A172 (cell line): ENCODE measurements around the gene CACNA1C. TPM values are rescaled to one million over a fixed set of nuclear protein-coding genes. Genes with fewer than 3 reads are reported as not detected.
A peak's percentile ranks its signal among the peaks of the same experiment; 100 is the strongest.

Experiments
- DNase-seq: peaks from one replicate; pipeline ENCODE4 v3.0.0-alpha.2; 2015; ENCODE audit warnings: low spot score
- total RNA-seq: library from RNA; depleted of rRNA; stranded (reverse); fragments of >200 nt; shearing (Covaris generic); gene quantifications from 2 replicates; pipeline ENCODE4 v1.2.3, GENCODE V29; 2014

CACNA1C gene
- total RNA-seq, 1 experiment from 2014 or later = 0.05 TPM

DNA sequence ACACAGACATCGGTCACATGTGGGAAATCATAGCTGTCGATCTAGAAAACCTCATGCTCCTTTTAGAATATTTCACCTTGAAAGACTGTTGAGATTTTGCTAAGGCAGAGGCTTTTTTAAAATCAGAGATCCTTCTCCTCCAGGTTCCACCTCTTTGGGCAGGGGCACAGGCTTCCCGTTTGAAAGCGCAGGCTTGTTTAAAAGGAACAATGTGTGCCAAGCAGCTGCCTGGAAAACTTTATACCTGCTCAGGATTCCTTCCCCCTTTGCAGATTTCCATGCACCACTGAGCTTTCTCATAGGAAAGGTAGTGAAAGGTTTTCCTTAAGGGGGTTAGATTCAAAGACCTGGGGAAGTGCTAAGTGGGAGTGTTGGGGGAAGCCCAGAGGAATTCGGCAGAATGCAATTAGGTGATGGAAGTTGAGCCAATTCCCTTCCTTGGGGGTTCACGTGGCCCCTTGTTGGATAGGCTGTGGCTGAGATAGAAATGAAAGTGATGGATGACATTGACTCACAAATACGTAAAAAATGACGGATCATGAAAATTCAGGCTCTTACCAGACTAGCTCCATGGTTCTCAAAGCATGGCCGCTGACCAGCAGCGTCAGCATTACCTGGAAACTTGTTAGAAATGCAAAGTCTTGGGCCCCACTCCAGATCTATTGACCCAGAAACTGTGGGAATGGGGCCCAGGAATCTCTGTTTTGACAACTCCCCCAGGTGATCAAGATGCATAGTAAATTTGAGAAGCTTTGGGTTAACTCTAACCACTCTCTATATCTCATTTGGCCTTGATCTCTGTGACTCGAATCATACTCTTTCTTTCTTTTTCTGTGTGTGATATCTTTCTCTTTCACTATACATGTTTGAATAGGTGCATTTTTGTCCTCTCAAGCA is 460.6 kb downstream of the CACNA1C start:
- no peak for DNase-seq

DNA sequence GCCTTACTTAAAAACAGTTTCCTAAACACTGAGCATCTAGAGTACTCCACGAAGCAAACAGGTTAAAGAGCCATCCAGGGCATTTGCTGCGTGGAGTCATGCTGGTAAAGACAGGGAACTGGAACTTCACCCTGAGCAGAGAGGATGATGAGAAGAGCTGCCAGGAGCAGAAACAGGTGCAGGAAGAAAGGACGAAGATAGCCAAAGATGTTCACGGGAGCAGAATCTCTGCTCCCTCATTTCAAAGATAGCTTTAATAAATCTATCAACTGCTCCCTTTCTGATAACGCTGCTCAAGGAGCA is 461.2 kb downstream of the CACNA1C start:
- DNase-seq = no peak

DNA sequence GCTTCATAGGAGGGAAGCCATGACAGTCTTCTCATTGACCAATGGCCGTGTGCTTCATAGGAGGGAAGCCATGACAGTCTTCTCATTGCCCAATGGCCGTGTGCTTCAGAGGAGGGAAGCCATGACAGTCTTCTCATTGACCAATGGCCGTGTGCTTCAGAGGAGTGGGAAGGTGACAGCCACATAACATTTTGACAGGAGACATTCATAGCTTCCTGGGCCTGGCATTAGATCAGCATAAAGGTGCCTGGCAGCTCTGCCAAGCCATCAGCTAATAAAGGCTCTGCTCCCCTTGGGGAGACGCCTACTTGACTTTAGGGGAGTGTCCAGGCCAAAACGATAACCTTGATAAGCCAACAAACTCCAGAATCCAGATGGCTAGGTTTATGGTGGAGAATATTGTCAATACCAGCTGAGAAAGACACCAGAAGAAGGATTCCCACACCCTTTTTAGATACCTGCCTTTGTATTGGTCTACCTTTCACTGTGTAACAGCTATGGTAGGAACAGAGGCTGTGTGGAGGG is 468.0 kb downstream of the CACNA1C start:
- no peak for DNase-seq

DNA sequence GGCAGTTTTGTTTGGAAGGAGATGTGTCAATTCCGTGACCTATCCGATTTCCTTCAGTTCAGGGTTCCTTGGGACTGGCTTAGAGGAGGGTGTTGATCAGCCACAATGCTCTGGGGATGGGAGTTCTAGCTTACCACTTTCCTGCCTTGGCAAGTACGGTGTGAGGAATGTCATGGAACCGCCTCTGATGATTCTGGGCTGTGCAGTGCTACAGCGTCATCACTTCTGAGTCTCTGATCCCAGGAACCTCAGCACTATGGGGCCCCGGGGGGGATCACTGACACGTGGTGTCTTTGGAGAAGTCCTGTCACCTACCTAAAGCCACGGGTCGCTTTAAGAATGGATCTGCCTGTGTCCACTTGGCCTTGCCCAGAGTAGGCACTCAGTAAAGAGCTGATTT is 470.5 kb downstream of the CACNA1C start:
- DNase-seq = no peak

DNA sequence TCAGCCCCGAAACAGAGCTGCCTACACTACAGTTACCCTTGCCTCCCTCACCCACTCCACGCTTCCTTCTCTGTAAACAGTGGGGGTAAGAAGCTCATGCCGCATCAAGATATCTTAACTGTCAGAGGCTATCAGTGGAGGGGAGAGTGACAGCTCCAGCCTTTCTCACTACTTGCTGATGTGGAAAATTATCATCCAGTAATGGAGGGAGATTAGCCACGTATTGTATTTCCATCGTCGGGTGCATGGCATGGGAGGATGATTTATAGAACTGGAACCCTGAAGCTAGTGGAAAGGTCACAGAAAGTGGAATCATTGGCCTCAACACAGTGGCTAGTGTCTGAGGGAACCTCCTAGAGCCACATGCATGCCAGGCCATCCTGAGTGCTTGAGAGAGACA is 471.1 kb downstream of the CACNA1C start:
- DNase-seq = no peak

DNA sequence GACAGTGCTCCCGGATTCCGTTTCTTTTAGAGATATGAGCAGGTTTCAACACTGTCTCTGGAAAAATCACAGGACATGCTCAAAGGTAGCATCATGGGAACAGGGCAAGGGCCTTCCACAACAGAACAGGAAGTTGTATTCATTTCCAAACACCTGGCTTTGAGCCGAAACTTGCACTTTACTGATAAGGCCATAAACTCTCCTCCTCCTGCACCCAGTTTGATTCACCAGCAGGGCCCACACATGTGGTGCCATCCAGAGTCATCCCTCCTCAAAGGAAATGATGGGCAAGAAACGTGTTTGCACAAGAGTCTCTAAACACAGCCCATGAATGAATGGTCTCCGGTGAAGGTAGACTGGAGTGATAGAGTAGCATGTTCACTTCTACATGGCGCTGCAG is 473.6 kb downstream of the CACNA1C start:
- no peak for DNase-seq

DNA sequence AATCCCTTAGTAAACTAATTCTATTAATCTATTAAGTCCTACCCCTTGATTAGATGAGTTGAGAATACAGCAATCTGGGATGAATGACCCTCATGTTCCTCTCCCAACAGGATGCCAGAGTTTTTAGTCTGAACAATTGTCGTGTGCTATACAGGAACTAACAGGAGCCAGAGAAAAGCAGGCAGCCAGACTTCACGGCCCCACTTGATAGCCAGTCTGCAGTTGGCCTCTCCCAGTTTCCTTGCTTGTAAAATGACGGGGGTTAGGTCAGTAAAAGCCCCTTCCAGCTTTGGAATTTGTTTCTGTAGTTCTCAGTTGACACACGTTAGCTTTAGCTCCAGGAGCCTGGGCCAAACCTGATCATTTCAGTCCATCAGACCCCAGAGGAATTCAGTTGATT is 475.2 kb downstream of the CACNA1C start:
- no peak for DNase-seq

DNA sequence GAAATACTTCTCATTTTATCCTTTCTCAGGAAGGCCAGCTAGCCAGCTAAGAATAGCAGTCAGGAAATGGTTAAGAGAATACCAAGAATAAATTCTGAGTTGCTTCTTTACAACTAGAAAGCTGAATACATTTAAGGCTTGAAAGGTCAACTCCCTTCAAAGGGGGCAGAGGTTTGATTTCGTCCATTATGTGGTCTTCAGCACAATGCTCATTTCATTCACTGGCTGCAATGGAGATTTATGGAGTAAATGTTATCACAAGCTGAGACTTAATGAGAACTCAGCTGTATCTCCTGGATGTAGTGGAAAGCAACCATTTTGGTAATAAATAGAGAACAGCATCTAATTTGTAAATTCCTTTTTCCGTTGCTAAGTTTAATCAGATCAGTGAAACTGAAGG is 477.0 kb downstream of the CACNA1C start:
- no peak for DNase-seq

DNA sequence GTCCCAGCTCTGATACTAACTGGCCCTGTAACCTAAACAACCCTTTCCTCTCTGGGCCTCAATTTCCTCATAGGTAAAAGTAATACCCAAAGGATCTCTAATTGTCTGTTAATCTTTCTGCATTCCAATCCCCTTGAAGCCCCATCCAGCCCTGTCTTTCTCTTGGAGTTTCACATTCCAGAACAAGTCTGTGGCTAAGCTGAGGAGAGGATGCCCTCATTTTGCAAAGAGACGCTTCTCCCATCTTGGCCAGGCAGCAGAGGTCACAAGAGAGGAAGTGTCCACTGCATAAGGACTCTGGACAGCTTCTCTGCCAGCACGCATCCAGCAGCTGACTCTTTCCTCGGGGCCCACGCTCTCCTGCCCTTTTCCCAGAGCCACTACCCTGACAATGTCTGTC is 478.6 kb downstream of the CACNA1C start:
- DNase-seq = no peak

DNA sequence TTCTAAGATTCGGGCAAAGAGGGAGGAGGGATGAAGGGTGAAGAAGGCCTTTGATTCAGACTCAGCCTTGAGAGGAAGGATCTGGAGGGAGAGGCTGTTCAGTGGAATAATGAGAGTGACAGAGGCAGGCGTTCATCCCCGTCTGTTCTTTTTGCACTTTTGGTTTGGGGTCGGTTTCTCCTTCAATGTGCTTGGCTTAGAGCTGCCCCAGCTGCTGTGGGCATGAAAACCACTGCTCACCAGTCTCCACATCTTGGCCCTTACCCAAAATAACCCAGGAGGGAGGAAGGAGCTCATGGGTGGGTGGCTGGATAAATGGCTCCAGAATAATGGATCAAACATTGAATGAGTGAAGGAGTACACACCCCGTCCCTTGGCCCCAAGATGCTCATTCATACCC is 480.2 kb downstream of the CACNA1C start:
- DNase-seq = no peak

DNA sequence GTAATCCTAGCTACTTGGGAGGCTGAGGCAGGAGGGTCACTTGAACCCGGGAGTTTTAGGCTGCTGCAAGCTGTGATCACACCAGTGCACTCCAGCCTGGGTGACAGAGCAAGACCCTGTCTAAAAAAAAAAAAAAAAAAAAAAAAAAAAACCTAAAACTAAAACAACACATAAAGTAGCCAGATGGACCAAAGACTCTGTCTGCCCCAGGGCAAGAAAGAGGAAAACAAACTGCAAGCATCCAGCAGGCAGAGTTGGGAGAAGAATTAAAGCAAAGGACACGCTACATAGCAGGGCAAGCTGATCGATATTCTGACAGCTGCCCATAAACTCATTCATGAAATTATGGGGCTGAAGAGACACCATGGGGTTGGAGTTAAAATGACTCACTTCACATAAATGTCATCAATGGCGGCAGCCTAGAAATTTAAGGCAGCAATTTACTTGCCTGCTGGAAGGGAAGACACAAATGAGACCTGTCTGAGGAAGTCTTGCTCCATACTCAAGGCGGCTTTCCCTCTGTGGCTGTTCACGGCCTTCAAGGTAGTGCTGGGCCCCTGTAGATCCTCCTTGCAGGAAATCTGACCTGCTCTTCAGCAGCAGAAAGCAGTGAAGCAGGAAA is 482.9 kb downstream of the CACNA1C start:
- peak; percentile 8 for DNase-seq

DNA sequence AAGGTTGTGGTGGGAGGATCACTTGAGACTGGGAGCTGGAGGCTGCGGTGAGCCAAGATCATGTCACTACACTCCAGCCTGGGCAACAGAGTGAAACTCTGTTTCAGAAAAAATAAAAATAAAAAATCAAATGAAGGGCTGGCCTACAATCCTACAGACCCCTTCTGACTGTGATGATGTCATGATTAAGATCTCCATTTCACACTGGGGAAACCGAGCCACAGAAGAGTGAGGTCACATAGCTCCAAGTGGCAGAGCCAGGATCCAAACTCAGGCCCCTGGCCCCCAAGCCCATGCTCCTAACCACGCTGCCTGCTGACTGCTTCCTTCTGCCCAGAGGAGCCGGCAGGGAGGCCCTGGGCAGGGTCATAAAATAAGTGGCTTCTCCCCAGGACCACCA is 483.9 kb downstream of the CACNA1C start:
- no peak for DNase-seq

DNA sequence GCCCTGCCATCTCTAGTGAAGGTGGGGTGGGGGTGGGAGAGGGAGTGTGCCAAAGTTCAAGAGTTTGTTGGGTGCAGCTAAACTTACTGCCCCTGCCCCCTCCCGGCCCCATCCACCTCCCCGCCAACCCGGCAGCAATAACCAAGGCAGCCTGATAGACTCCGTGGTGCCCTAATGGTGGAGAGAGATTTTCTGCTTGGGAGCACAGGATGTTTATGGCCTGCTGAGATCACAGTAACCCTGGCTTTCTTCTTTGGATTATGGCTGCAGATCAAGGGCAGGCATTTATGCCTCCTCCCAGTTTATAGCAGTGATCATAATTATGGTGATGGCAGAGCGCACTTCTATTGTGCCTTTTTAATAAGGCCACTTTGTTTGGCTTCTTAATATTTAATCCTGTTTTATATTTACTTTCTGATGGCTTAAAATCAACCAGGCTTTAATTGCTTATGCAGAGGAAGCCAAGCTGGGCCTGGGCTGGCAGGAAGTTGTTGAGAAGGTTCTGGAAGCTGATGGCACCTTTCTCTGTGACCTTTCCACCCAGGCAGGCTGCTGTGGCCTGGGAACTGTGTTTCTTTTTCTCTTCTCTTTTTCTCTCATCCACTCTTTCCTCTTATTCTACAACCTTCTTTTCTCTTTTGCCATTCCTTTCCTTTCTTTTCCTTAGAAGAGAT is 485.2 kb downstream of the CACNA1C start:
- DNase-seq = no peak

DNA sequence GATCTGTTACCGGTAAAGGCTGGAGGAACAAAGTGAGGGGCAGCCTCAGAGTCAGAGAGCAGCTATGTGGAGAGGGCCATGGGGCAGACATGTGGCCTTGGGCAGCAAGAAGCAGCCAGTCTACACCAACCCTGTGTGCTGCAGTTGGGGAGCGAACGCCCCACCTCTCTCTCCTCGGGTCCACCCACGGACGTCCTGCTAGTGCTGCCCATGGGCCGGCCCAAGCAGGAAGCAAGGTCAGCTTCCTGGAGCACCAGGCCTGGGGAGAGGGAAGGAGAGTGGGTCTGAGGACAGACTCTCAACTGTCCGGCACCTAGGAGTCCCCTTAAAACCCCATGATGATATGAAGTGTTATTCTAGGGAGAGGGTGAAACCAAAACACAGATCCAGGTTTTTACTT is 487.2 kb downstream of the CACNA1C start:
- DNase-seq = no peak

DNA sequence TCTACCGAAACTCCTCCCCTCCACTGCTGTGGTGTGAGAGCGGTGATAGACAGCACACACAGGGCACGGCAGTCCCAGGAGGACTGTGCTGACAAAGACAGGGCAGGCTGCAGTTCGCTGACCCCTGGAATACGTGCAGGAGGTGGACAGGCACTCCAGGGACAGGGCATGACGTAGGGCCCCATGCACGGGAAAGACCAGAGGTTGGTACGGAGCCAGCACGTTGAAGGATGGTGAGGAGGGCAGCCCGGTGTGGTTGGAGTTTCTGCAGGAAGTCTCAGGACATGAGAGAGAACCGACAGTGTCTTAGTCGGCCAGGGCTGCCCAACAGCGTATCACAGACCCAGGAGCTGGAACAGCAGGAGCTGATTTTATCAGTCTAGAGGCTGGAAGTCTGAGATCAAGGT is 487.8 kb downstream of the CACNA1C start:
- no peak for DNase-seq

DNA sequence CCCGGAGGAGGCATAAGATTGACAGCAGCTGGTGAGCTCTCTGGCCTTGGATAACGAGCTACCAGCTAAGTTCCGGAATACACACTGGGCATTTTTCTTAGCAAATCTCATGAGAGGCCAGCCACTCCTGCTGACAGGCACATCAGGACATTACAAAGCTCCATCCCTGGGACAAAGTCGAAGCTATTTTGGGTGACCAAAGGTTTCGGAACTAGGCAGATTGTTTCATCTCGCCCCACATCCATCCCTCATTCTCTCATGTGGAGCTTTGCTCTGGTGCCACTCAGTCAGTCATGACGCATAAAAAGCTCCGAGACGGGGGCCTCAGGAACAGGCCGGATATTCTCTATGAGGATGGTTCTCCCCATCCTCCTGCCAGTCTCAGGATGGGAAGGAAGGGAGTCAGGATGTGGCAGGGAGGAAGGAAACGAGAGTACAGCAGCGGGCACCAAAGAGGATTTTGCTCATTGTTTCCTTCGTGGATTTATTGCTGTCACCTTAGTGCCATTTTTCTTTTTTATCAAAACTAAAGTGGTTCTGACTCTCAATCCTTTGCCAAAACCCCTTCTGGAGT is 488.9 kb downstream of the CACNA1C start:
- DNase-seq = no peak

DNA sequence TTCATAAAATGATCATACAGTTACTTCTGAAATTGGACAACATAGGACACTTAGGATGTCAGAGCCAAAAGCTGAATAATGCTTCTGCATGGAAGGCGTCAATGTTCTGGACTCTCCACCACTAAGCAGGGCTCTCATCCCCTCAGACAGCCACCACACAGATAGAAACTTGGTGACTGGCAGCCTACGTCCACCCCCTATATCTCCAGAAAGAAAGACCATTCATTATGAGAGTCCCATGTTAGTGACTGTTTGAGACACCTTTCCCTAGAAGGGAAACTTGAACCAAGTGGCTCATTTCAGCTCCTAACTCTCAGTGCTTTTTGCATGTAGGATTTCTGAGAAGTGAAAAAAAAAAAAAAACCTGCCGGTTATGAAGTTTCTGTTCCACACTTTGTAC is 491.0 kb downstream of the CACNA1C start:
- no peak for DNase-seq

DNA sequence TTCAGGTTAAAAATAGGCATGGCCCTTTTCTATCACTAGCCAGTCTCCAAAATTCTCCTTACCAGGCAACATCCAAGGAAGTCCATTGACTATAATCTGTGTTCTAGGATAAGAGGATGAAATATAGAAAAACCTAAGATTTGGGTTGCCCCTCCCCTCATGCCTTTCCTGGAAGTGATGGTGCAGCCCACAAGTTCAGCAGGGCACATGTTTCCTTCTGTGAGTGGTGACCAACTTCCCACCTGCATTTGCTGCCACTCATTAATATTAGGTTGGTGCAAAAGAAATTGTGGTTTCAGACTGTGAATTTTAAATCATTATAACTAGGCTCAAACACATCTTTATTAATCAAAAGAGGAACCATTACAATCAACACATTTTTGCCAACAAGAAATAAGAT is 491.4 kb downstream of the CACNA1C start:
- no peak for DNase-seq

DNA sequence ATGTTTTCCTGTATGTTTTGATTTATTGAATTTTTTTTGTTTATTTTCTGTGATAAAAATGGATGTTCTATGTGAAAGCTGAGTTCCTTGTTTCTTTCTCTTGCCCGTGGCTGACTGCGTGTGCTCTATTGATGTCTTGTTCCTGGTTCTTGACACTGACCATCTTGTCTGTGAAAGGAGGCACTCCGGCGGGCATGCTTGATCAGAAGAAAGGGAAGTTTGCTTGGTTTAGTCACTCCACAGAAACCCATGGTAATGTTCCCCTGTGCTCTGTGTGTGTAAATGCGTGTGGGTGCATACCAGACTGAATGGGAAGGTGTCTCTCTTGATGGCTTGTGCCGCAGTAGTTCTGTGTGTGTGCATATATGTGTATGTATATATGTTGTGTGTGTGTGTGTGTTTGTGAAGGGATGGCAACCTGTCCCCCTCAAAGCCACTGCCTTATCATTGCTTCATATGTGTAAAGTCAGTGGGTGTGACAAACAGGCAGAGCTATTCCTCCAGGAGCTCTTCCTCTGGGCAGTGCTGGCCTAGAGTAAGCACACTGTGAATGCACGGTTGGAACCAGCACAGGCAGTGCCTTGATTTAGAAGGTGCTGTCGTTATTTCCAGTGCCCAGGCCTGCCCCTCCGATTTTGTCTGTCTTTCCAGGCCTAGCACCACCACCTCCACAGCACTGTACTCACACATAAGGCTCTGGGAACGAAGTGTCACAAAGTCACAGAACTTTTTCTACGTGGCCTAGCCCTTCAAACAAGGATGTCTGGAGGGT is 494.7 kb downstream of the CACNA1C start:
- DNase-seq = no peak

DNA sequence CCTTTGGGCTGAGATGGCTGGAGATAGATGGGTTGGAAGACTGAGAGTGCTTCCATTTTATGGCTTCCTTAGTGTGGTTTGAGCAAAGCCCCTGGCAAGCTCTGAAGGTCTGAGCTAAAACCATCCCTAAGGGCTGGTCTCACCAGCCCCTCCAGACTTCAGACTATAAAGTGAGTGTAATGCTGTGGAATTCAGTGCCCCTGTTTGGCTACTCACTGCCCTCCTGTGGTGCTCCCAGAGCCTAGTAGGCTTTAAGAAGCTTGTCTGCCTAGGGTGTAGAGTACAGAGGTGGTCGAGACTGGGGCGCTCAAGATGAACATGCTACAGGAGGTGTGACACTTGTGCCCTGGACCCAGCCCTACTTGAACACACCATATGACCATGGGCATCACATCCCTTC is 495.3 kb downstream of the CACNA1C start:
- no peak for DNase-seq

DNA sequence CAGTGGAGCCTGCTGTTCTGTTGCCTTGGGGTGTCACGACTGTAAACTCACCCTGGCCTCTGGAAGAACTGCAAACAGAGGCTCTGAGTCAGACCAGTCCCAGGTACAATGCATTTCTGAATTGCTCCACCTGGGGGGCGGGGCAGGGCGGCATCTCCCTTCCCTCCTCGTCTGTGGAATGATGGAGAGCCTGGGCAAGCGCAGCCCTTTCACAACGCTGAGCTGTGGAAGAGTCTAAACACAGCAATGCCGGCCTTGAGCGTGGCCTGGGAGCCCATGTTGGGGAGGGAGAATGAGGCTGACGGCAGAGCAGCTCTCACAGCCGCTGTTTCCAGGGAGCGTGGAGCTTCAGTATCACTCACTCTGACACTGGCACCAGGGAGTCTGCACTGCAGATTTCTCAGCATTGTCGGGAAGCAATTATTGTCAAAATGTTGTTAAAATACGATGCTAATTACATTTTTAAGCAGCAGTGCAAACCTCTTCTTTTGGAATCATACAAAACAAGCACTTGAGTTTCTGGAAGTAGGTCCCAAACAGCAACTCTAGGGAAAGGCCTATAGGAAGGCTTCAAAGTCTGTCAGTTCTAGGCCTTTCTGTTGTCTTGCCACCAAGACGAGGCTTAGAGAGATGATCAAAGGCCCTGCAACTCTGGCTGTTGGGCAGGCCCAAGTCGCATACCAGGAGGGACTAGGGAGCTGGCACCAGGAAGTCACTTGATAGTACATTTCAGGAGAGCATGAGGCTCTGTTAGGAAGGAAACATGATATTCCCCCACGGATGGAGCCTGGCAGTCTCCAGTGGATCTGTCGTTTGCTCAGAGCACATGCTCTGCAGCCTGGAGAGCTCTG is 498.0 kb downstream of the CACNA1C start:
- DNase-seq = no peak
